ENCODE data around the gene AHRR. TPM values are rescaled to one million over a fixed set of nuclear protein-coding genes. Genes with fewer than 3 reads are reported as not detected.
"Not testable (repeated sequence)": the region's sequence is repeated elsewhere in the genome, so short reads cannot be mapped to it uniquely, and the experiment has no call there.

Gene AHRR
- total RNA-seq, 1 donor from 2014 or later, result 0.53 TPM

DNA sequence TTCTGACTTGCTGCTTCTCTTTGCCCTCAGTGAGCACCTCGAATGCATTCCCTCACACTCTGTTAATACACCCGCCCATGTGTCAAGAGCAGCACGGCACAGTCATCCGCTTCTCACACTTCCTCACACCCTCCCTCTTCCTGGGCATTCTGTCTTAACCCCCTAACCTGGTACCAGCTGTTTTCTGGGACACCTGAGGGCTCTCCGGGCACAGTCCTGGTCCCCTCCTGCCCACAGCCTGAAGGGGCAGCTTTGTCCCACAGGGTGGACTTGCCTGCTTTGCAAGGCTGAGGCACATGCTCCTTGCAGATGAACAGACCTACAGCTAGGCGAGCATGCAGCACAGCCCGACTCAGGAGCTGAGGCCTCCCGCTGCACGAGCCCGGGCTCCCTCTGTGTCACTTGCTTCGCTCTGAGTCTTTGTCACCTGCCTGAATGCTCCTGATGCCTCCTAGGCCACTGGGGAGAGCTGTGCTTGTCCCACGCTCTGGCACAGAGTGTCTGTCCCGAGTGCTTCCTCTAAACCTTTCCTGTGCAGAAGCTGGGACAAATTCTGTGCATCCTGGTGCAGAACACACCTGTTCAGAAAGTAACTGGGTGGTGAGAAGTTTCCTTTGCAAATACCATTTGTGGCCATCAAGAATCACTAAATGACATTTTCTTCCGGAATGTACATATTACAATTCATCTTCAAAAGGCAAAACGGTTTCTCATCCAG is 47.8 kb downstream of the AHRR start:
- TF ChIP-seq, protein P1, sequence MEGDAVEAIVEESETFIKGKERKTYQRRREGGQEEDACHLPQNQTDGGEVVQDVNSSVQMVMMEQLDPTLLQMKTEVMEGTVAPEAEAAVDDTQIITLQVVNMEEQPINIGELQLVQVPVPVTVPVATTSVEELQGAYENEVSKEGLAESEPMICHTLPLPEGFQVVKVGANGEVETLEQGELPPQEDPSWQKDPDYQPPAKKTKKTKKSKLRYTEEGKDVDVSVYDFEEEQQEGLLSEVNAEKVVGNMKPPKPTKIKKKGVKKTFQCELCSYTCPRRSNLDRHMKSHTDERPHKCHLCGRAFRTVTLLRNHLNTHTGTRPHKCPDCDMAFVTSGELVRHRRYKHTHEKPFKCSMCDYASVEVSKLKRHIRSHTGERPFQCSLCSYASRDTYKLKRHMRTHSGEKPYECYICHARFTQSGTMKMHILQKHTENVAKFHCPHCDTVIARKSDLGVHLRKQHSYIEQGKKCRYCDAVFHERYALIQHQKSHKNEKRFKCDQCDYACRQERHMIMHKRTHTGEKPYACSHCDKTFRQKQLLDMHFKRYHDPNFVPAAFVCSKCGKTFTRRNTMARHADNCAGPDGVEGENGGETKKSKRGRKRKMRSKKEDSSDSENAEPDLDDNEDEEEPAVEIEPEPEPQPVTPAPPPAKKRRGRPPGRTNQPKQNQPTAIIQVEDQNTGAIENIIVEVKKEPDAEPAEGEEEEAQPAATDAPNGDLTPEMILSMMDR (IDR thresholded peaks at IDR 0.05; ENCODE audit: insufficient read depth, low read length, severe bottlenecking), result no peak

DNA sequence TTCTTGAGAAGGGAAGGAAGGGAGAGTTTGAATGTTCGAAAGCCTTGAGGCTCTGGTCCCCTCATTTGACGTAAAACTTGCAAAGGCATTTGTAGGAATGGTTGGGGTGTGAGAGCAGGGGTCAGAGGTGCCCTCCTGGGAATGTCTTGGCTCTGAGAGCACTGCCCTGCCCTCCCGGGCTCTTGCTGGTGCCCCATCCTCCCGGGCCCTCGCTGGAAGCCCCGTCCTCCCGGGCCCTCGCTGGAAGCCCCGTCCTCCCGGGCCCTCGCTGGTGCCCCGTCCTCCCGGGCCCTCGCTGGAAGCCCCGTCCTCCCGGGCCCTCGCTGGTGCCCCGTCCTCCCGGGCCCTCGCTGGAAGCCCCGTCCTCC is 48.3 kb downstream of the AHRR start:
- H3K4me3 ChIP-seq (ENCODE audit: low read depth, low read length); FAIRE-seq; DNase-seq (ENCODE audit: low read depth); H3K27me3 ChIP-seq (ENCODE audit: control insufficient read depth, insufficient read depth, low read length); H3K36me3 ChIP-seq (ENCODE audit: control insufficient read depth, insufficient read depth, low read length): not testable (repeated sequence)

More for the DNA sequence above, 47.8 kb downstream of the AHRR start:
- Histone ChIP-seq H3K36me3 (ENCODE audit: control insufficient read depth, insufficient read depth, low read length) (no peaks in the 10 kb centered on the region), H3K27me3 (ENCODE audit: control insufficient read depth, insufficient read depth, low read length) (peaks cover 3% of the 10 kb centered on the region), H3K4me3 (ENCODE audit: low read depth, low read length) (no peak overlapping the region)
- no peak for FAIRE-seq
- DNase-seq (ENCODE audit: low read depth), result no peak

DNA sequence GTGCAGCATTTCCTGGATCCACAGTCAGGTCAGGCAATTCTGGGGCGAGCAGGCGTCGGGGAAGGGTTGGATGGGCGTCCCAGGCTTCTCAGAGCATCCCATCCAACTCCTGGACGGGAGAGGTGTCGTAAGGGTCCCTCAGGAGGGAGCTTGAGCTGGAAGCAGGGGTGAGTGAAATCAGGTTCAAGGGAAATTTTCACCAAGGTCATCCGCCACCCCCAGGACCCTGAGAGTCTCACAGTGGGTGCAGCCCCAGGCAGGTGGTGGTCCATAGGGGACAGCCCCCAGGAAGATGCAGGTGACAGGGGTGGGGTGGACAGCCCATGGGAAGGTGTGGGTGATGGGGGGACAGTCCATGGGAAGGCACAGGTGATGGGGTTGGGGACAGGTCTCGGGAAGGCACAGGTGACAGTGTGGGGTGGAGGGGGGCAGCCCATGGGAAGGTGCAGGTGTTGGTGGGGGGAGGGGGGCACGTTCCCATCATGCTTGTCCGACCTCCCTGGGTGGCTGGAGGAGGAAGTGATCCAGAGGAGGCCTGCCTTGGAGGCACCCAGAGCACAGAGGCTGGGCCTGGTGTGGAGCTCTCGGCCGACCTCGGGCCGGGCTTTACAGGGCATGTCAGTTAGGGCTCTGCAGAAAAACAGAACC is 48.9 kb downstream of the AHRR start:
- TF ChIP-seq, protein P1 (IDR thresholded peaks at IDR 0.05; ENCODE audit: insufficient read depth, low read length, severe bottlenecking), result no peak

DNA sequence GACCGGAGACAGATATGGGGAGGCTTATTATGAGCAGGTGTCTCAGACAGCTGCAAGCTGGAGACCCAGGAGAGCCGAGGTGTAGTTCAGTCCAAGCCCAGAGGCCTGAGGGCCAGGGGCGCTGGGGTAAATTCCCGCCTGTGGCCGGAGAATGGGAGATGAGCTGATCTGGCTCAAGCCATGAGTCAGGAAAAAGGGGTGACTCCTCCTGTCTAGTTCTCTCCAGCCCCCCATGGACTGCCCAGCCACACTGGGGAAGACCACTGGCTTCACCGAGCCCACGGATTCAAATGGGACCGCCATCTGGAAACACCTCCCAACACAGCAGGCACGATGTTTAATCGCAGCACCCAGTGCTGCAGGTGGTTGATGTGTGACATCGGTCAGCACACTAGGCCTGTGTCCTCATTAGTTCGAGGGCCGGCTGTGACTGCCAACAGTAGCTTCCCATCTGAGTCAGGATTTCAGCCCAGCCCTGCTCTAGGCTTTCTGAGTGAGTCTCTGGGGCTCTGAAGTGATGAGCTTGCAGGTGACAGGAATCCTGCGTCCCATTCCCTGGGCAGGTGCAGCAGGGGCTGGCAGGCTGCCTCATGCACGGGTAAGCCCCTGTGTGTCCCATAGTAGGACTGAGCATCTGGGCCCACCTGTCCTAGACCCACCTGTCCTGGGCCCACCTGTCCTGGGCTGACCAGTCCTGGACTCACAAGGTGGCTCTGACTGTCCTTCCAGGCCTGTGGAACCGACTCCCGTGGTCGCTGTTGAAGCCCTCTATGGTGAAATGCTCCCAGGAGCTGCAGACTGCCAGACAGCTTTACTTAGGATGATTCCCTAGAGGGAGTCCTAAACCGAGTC is 49.7 kb downstream of the AHRR start:
- FAIRE-seq, result no peak
- no peak for DNase-seq (ENCODE audit: low read depth)
- H3K36me3 ChIP-seq (ENCODE audit: control insufficient read depth, insufficient read depth, low read length), result no peaks in the 10 kb centered on the region
- H3K4me3 ChIP-seq (ENCODE audit: low read depth, low read length), result no peak overlapping the region
- H3K27me3 ChIP-seq (ENCODE audit: control insufficient read depth, insufficient read depth, low read length), result peaks cover 3% of the 10 kb centered on the region
- TF ChIP-seq, protein P1 (IDR thresholded peaks at IDR 0.05; ENCODE audit: insufficient read depth, low read length, severe bottlenecking), result no peak

More for the DNA sequence above, 48.9 kb downstream of the AHRR start:
- FAIRE-seq (no peak), DNase-seq (ENCODE audit: low read depth) (no peak)
- Histone ChIP-seq H3K4me3 (ENCODE audit: low read depth, low read length) (no peak overlapping the region), H3K27me3 (ENCODE audit: control insufficient read depth, insufficient read depth, low read length) (peaks cover 3% of the 10 kb centered on the region), H3K36me3 (ENCODE audit: control insufficient read depth, insufficient read depth, low read length) (no peaks in the 10 kb centered on the region)

DNA sequence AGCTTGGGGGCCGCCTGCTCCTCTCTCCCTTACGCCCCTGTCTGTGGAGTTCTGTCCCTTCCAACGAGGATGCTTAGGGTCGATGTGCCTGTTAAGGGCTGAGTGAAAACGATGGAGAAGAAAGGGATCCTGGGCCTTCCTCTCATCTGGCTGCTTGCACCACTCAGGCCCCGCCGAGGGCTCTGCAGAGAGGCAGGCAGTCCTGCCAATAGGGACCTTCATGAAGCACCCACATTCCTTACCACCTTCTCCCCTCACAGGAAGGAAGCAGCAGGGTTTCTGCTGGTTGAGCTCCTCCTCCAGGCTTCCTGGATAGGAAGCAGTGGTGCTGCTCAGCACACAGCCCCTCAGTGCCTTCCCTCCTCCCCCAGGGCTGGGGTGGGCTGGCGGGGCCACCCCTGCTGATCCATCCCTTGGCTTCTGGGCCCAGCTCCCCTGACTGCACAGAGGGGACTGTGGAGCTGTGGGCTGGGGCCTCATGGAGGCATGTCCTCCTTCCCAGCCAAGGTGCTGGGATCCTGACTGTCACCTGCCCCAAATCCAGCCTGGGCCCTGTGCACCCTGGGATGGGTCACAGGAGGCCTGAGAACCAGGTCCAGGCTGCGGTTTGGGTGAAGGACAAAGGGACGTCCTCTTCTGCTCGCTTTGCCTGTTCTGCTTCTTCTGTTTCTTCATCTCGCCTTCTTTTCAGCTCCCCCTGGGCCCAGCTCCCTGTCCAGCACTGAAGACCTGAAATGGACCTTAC is 50.5 kb downstream of the AHRR start:
- peaks cover 3% of the 10 kb centered on the region for H3K27me3 ChIP-seq (ENCODE audit: control insufficient read depth, insufficient read depth, low read length)
- DNase-seq (ENCODE audit: low read depth) (no peak), FAIRE-seq (no peak)
- H3K4me3 ChIP-seq (ENCODE audit: low read depth, low read length), result no peak overlapping the region
- H3K36me3 ChIP-seq (ENCODE audit: control insufficient read depth, insufficient read depth, low read length), result no peaks in the 10 kb centered on the region
- TF ChIP-seq, protein P1 (IDR thresholded peaks at IDR 0.05; ENCODE audit: insufficient read depth, low read length, severe bottlenecking), result no peak
